ENCODE data around the gene LST1.
A peak's percentile ranks its signal among the peaks of the same experiment; 100 is the strongest.

LST1 gene

GRCh38 chr6:31560697-31561058 lies 25.4 kb upstream of the LST1 start:
- DNase-seq, result no peak

GRCh38 chr6:31567531-31568370 lies 18.3 kb upstream of the LST1 start:
- DNase-seq, result peak in 1 of 5 experiments; percentile 88

- peak; percentile 20 to 95 (median 68) for DNase-seq
Measured at GRCh38 chr6:31568537-31568961, 17.5 kb upstream of the LST1 start.

GRCh38 chr6:31569861-31570536 lies 16.1 kb upstream of the LST1 start:
- no peak for DNase-seq

GRCh38 chr6:31572041-31572911 lies 13.8 kb upstream of the LST1 start, which contains the start of gene LTA:
LTA (plus strand) TSS chr6:31572289; CDS start chr6:31572743, 454 bp downstream.
- peak; percentile 56 to 78 (median 74) for DNase-seq

- no peak for DNase-seq
Measured at GRCh38 chr6:31573239-31574105, 12.6 kb upstream of the LST1 start.

GRCh38 chr6:31574106-31575061 lies 11.7 kb upstream of the LST1 start:
- DNase-seq, result no peak

- peak; percentile 48 to 80 (median 70) for DNase-seq
Measured at GRCh38 chr6:31575335-31575901, 10.7 kb upstream of the LST1 start, which contains the start of gene TNF. TNF (plus strand) TSS chr6:31575565; CDS start chr6:31575742, 177 bp downstream.

- DNase-seq, result peak in 1 of 5 experiments; percentile 45
Measured at GRCh38 chr6:31575952-31576685, 10.0 kb upstream of the LST1 start.

- DNase-seq, result peak in 2 of 5 experiments; percentile 73 to 90
Measured at GRCh38 chr6:31576897-31577578, 9.0 kb upstream of the LST1 start.

GRCh38 chr6:31577579-31577966 lies 8.5 kb upstream of the LST1 start:
- DNase-seq, result no peak

GRCh38 chr6:31578184-31579118 lies 7.6 kb upstream of the LST1 start:
- no peak for DNase-seq

- no peak for DNase-seq
Measured at GRCh38 chr6:31579119-31579505, 7.0 kb upstream of the LST1 start.

GRCh38 chr6:31579546-31580437 lies 6.3 kb upstream of the LST1 start:
- no peak for DNase-seq

- no peak for DNase-seq
Measured at GRCh38 chr6:31580438-31580740, 5.7 kb upstream of the LST1 start.

GRCh38 chr6:31580807-31581433 lies 5.2 kb upstream of the LST1 start:
- DNase-seq, result peak; percentile 78 to 85 (median 84)

Data from T-helper 2 cell (primary cell).